AG04450 (cell line): ENCODE data around the gene MEIS2. TPM values are rescaled to one million over a fixed set of nuclear protein-coding genes. Genes with fewer than 3 reads are reported as not detected.

Source experiments
- CTCF ChIA-PET: fragments of 300-600, 350-600 bp; formaldehyde crosslinking; extraction: SDS; loops from one replicate; lab custom pipeline; 2022; ENCODE audit warnings: antibody characterized with exemption, inconsistent platforms; lab: Charles Lee
- POLR2A ChIA-PET: fragments of 350-600 bp; formaldehyde crosslinking; extraction: SDS; loops from one replicate; lab custom pipeline; 2021; ENCODE audit warnings: antibody characterized with exemption, inconsistent platforms; lab: Yijun Ruan, JAX
- DNase-seq: peaks from one replicate; pipeline ENCODE4 v3.0.0-alpha.2; 2011; ENCODE audit warnings: low read depth, low spot score
- H3K27ac ChIP-seq: one replicate; pipeline ENCODE4 v1.5.1; 2012; ENCODE audit warnings: low read depth, low read length, control low read depth
- H3K27me3 ChIP-seq: one replicate; pipeline ENCODE4 v1.6.0; 2012; ENCODE audit warnings: low read length; ENCODE audit not compliant: control insufficient read depth, insufficient read depth
- H3K4me3 ChIP-seq: 2 replicates; pipeline ENCODE4 v1.5.1; 2011; ENCODE audit warnings: mild to moderate bottlenecking, low read depth, low read length, control low read depth
- H3K9me3 ChIP-seq: 2 replicates; pipeline ENCODE4 v1.5.1; 2012; ENCODE audit warnings: low read length; ENCODE audit not compliant: control insufficient read depth, insufficient read depth
- CTCF ChIP-seq: IDR thresholded peaks from 2 replicates; pipeline ENCODE4 v1.5.1; 2011; ENCODE audit warnings: low read depth, low read length, control low read depth, inconsistent platforms
- polyA plus RNA-seq: library from polyadenylated mRNA; depleted of rRNA; stranded (reverse); fragments of >200 nt; gene quantifications from 2 replicates; pipeline ENCODE4 v1.2.3, GENCODE V29; 2011

Gene MEIS2
- polyA plus RNA-seq, 1 experiment: 31.7 TPM

GRCh38 chr15:36905908-36906307 is 194.4 kb downstream of the MEIS2 start:
- Histone ChIP-seq H3K4me3 (no peak overlapping the region), H3K9me3 (no peaks in the 10 kb centered on the region), H3K27ac (no peak overlapping the region), H3K27me3 (no peaks in the 10 kb centered on the region)
- CTCF ChIA-PET: interaction anchor here (0.9 kb wide), 1 partner anchor 22 kb away, joined by 3 read pairs; no protein-coding TSS in a partner anchor
- POLR2A ChIA-PET: no interaction called here
- TF ChIP-seq CTCF: no peak
- DNase-seq: no peak

GRCh38 chr15:36904715-36905114 is 195.6 kb downstream of the MEIS2 start:
- CTCF ChIA-PET: interaction anchor here (2.5 kb wide), 1 partner anchor 229 kb away, joined by 8 read pairs; no protein-coding TSS in a partner anchor
- POLR2A ChIA-PET: no interaction called here

GRCh38 chr15:36903922-36904556 is 196.3 kb downstream of the MEIS2 start:
- CTCF ChIA-PET: interaction anchor here (2.5 kb wide), 1 partner anchor 230 kb away, joined by 8 read pairs; no protein-coding TSS in a partner anchor
- no peak for DNase-seq

More at GRCh38 chr15:36904715-36905114, 195.6 kb downstream of the MEIS2 start:
- Histone ChIP-seq H3K27me3 (no peaks in the 10 kb centered on the region), H3K4me3 (no peak overlapping the region), H3K9me3 (no peaks in the 10 kb centered on the region), H3K27ac (no peak overlapping the region)
- TF ChIP-seq CTCF: no peak
- no peak for DNase-seq

GRCh38 chr15:36903195-36903594 is 197.2 kb downstream of the MEIS2 start:
- ChIA-PET POLR2A (no interaction called here), CTCF (interaction anchor here (1.1 to 2.5 kb wide), 2 partner anchors 231 to 233 kb away, joined by 3 to 8 read pairs; no protein-coding TSS in a partner anchor)
- H3K27me3 ChIP-seq: no peaks in the 10 kb centered on the region
- no peak overlapping the region for H3K27ac ChIP-seq
- no peak for DNase-seq
- no peak for TF ChIP-seq CTCF
- H3K9me3 ChIP-seq: no peaks in the 10 kb centered on the region
- no peak overlapping the region for H3K4me3 ChIP-seq

More at GRCh38 chr15:36903922-36904556, 196.3 kb downstream of the MEIS2 start:
- H3K27me3 ChIP-seq: no peaks in the 10 kb centered on the region
- POLR2A ChIA-PET: no interaction called here
- H3K4me3 ChIP-seq: no peak overlapping the region
- no peaks in the 10 kb centered on the region for H3K9me3 ChIP-seq
- TF ChIP-seq CTCF: no peak
- H3K27ac ChIP-seq: no peak overlapping the region

GRCh38 chr15:36901012-36901411 is 199.3 kb downstream of the MEIS2 start:
- POLR2A ChIA-PET: no interaction called here
- Histone ChIP-seq H3K9me3 (no peaks in the 10 kb centered on the region), H3K4me3 (no peak overlapping the region), H3K27ac (no peak overlapping the region), H3K27me3 (no peaks in the 10 kb centered on the region)
- CTCF ChIA-PET: interaction anchor here (0.5 to 1.2 kb wide), 2 partner anchors 17 to 199 kb away, joined by 3 to 8 read pairs; partner anchors contain the start of gene MEIS2
- no peak for TF ChIP-seq CTCF
- DNase-seq: no peak
